HG02759 (cell line): Measurements from ENCODE around the gene SEC14L5.
"Not testable (repeated sequence)": the region's sequence is repeated elsewhere in the genome, so short reads cannot be mapped to it uniquely, and the experiment has no call there.

Source experiments
- ATAC-seq: cut with Tn5 transposase; IDR thresholded peaks from one replicate; pipeline ENCODE4 v1.9.1; 2021; ENCODE audit warnings: mild to moderate bottlenecking, moderate library complexity; ENCODE audit not compliant: unreplicated experiment

SEC14L5 gene

DNA sequence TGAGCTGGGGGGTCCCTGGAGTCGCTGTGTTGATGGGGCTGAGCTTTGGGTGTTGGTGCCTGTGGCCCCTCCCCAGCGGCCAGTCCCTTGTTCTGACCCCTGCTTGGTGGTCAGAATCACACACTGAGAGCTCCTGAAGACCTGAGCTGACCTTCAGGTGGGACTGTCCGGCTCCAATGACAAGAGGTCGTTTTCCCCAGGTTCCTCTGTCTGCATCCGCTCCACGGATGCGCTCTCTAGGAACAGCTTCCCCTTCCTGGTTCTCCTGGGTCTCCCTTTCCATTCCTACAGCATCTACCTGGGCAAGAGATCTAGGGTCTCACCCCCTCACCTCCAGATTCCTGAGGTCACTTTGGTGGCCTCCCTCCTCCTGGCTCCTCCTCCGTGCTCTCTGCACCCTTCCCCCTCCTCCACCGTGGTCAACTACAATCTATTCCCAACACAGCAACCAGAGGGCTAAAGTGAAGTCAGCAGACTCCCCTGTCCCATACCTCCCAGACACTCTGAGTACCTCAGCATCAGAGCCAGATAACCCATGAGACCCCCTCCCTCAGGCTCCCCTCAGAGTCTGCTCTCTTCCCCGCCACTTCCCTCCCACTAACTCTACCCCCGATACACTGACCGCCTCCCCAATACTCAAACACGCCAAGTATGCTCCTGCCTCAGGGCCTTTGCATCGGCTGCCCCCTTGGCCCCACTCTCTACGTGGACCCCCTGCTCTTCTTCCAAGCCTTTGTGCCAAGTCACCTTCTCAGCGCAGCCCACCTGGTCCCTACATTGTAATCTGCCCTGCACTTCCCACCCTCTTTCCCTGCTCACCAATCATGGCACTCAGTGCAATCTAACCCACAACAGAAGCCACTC is 9.0 kb upstream of the SEC14L5 start:
- ATAC-seq = no peak

DNA sequence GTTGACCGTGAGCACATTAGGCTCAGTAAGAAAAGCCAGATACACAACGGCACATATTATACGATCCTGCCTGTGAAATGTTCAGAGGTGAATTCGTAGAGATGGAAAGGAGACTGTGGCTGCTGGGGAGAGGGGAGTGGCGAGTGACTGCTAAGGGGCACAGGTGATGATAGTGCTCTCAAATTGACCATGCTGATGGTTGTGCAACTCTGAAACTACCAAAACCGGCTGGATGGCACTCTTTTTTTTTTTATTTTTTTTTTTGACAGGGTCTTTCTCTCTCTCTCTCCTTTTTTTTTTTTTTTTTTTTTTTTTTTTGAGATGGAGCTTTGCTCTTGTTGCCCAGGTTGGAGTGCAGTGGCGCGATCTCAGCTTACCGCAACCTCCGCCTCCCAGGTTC is 8.1 kb upstream of the SEC14L5 start:
- no peak for ATAC-seq

DNA sequence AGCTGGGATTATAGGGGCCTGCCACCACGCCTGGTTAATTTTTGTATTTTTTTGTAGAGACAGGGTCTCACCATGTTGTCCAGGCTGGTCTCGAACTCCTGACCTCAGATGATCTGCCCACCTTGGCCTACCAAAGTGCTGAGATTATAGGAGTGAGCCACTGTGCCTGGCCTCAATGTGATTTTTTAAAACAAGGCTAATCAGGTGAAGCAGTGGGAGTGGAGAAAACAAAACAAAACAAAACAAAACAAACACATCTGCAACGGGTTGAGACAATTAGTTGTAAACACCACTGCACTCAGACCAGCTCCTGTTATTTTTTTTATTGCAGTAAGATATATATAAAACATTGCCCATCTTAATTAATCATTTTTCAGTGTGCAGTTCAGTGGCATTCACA is 6.5 kb upstream of the SEC14L5 start:
- not testable (repeated sequence) for ATAC-seq

DNA sequence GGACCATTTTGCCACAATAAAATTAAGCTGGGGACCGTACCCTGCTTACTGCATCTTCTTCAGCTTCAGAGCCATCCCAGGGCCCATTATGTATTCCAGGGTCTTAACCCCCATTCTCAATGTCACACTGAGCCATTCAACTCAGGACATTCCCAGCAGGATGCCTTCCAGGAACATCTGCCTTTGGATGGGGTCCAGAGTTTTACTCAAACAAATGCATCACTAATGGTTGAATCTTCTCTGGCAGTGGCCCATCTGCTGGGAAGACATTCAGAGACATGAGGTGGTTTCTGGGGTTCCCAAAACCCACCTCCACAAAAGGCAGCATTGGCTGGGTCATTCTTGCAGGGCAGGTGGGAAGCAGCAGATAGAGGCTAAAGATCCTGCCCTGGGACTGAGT is 3.4 kb upstream of the SEC14L5 start:
- no peak for ATAC-seq

DNA sequence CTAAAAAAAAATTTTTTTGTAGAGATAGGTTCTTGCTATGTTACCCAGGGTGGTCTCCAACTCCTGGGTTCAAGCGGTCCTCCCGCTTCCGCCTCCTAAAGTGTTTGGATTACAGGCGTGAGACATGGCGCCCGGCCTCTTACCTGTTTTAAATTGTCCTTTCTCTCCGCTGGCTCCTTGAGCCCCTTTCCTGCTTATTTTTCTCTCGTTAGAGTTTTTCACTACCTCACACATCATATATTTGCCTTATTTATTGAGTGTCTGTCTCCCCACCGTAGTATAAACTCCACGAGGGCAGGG is 760 bp upstream of the SEC14L5 start:
- ATAC-seq = no peak

DNA sequence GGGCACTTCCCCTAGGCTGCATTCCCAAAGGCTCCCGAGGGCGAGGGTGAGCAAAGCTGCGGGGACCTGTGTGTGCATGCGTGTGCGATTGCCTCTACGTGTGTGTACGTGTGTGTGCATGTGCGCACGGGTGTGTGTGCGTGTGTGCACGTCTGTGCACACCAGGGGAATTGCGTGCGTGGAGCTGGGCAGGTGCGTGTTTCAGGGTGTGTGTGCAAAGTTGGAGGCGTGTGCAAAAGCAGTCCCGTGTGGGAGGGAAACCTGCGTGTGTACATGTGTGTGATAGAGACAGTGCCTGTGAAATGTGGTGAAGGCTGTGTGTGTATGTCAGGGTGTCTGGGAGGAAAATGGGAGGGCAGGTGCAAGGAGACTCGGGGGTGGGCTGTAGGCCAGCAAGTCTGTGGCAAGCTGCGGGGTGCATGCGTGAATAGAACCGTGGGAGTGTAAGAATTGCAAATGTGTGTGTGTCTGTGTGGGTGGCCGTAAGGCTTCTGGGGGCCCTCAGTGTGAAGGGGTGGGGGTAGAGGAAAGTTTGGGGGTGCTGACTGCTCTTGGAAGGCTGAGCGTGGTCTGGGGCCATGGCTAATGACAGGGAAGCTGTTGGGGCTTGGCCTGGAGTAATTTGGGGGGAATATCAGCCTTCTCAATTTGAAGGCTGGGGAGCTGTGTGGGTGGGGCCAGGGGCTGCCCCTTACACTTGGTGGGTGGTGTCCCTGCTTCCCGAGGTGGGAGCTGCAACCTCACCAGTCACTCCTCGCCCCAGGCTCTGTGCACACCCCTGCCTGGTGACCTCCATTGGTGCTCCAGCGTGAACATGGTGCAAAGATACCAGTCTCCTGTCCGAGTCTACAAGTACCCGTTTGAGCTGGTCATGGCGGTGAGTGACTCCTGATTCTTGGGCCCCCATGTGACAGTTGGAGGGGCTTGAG is 644 bp downstream of the SEC14L5 start:
- ATAC-seq = peak; percentile 10

DNA sequence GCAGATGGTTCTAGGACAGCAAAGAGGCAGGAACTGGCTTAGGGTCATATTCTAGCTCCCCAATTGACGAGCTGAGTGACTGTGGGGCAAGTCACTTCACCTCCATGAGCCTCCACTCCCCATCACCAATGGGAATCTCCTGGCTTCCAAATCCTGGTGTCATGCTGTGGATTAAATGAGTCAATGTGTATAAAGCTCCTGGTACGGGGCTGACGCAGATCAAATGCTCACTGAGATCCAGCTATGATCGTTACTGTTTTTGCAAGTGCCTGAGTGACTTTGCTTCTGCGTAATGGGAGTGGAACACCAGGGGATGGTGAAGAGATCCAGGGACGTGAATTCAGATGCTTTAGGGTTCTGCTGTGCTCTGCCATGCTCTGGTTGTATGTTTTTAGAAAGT is 2.4 kb downstream of the SEC14L5 start:
- no peak for ATAC-seq

DNA sequence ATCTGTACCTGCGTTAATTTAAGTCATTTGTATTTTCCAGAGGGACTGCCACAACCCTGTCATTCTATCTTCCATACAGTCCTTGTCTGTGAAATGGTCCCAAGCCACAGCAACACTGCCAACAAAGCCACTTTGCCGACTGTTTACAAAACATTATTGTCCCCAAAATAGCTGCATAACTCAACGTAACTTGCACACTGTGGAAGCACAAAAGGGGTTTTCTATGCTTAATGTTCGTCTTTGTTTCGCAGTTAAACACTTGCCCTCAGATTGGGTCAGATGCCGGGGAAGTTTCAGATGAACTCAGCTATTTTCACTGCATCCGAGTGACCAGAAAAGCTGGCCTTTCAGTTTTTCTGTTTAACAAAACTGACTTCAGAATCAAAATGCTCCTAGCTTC is 4.6 kb downstream of the SEC14L5 start:
- no peak for ATAC-seq

DNA sequence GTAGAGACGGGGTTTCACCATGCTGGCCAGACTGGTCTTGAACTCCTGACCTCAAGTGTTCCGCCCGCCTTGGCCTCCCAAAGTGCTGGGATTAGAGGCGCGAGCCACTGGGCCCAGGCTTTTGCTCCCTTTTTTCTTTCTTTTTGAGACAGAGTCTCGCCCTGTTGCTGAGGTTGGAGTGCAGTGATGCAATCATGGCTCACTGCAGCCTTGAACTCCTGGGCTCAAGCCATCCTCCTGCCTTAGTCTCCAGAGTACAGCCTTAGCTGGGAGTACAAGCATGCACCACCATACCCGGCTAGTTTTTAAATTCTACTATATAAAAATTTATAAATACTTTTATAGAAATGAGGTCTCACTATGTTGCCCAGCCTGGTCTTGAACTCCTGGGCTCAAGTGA is 5.4 kb downstream of the SEC14L5 start:
- ATAC-seq = not testable (repeated sequence)

DNA sequence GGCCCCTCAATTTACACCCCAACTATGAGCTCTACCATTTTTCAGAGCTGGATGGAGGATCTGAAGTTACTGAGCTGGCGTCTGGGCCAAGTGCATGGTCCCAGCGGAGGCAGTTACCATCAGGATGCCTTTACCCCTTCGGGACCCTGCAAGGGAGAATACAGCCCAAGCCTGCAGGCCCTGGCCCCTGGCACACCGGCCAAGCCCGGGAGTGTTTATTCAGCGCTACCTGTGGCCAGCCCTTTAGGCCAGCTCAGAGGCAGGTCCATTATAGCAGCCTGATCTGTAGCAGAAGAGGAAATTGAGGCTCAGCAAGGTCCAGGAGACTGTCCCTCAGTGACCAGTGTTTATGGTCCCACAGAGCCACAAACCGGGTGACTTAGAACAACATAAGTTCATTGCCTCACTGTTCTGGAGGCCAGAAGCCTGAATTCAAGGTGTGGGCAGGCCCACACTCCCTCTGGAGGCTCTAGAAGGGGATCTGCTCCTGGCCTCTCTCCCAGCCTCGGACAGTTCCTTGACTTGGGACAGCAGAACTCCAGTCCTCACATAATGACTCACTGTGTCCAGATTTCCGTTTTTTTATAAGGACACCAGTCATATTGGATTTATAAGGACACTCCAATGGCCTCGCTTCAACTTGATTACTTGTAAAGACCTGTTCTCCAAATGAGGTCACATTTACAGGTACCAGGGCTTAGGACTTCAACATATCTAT is 8.8 kb downstream of the SEC14L5 start:
- no peak for ATAC-seq

DNA sequence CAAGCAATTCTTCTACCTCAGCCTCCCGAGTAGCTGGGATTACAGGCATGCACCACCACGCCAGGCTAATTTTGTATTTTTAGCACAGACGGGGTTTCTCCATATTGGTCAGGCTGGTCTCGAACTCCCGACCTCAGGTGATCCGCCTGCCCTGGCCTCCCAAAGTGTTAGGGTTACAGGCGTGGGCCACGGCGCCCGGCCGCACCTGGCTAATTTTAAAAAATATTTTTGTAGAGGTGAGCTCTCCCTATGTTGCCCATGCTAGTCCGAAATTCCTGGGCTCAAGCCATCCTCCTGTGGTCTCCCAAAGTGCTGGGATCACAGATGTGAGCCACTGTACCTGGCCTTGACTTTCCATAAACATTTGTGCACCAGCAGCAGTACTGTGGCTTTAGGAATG is 10.1 kb downstream of the SEC14L5 start:
- ATAC-seq = not testable (repeated sequence)

DNA sequence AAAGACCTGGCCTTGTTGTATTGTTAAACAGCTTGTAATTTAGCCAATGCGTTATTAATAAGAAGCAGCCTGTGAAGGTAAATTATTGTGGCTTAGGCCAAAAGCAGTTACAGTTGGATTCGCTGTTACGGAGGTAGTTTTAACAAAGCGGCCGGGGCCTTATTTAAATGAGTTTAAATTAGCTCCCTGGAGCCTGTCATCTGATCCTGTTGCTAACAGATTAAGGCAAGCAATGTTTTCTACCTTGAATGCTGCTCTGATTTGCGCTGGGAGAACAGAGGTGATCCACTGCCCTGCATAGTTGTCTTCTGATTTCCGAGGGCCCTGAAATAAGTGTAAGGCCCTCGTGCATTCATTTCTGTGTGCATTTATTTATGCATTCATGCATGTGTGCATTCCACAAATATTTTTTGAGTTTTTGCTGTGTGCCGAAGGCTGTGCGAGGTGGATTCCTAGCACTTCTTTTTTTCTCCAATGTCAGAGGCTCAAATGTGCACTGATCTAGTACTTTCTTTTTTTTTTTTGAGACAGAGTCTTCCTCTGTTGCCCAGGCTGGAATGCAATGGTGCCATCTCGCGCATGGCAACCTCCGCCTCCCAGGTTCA is 10.9 kb downstream of the SEC14L5 start:
- ATAC-seq = no peak

DNA sequence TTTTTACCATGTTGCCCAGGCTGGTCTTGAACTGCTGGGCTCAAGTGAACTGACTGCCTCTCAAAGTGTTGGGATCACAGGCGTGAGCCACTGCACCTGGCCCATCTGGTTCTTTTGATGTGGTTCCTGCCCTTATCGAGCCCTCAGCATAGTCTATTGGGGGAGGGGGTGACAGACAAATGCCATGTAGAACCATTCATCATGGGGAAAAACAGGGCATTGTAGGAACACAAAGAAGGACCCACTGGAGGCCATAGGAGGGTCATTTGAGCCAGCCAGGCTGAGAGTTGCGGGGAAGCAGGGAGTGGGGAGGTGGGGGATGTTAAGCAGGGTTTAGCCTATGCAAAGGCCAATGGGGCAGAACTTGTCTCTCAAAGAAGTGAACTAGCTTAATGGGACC is 11.9 kb downstream of the SEC14L5 start:
- no peak for ATAC-seq

DNA sequence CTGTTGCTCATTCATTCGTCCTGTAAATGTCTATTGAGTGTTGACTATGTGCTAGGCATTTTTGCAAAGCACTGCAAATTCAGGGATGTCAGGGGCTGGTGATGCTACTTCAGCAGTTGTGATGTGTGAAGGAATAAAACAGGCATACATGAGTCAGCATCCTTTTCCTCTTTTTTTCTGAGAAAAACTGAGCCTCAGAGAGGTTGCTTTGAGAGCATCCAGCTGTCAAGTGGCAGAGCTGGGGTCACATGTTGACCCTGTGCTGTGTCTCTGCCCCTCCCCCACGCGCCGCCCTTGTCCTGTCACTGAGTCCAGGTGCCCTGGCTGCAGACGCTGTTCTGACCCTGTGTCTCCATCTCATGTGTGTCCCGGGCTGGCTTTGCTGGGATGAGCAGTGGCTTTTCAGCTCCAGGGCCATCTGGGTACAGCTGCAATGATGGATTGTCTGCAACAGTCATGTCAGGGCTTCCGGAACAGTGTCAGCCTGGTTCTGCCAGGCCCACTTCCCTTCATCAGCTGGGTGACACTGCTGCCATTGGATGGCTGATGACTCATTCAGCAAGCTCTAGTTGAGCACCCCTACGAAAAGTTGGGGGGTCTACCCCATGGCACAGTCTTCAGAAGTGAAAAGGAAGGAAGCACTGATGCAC is 14.9 kb downstream of the SEC14L5 start:
- ATAC-seq = no peak

DNA sequence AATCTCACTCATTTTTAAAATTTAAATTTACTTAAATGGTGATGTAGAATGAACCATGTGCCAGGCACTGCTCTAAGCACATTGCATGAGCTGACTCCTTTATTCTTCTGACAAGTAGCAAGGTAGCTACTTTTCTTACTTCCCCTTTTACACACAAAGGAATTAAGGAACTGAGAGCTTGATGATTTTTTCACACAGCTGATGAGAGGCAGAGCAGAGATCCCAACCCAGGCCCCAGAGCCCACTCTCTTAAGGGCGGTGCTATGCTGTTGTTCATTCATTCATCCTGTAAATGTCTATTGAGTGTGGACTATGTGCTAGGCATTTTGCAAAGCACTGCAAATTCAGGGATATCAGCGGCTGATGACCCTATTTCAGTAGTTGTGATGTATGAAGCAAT is 17.9 kb downstream of the SEC14L5 start:
- peak; percentile 98 for ATAC-seq

DNA sequence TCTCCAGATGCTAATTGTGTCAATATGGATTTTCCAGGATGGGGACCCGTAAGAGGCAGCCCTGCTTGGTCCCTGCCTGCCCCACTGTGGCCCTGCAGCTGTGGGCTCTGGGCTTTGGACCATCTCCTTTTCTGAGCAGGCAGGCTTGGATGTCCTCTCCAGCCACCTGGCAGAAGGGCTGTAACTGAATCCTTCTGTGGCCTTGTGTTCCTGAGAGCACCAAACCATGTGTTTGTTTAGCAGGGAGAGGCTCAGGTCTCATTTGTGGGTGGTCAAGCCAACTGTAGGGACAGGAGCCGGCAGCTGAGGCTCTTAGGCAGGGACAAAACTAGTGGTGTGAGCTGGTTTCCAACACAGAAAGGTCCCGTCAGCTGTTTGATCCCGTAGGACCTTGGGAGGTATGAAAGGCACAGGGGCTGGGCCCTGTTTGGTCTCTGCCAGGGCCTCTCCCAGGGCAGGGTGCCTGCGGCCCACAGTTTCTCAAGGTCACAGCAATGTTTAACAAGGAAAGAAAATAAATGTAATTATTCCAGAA is 18.5 kb downstream of the SEC14L5 start:
- no peak for ATAC-seq

DNA sequence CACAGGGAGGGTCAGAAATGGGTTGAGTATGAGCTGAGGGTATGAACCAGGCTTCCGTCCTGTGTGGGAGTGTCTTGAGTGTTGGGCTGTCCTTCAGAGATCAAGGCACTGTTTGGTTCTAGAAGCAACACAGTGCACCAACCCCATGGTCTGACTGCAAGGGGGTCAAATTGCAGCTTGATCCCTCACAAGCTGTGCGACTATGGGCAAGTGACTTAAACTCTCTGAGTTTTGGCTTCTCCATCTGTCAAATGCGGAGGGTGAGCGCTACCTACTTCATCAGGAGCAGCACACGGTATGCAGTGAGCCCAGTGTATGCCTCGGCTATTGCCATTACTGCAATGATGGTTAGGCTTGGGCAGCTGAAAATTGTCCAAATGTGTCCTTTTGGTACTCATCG is 21.0 kb downstream of the SEC14L5 start:
- no peak for ATAC-seq

DNA sequence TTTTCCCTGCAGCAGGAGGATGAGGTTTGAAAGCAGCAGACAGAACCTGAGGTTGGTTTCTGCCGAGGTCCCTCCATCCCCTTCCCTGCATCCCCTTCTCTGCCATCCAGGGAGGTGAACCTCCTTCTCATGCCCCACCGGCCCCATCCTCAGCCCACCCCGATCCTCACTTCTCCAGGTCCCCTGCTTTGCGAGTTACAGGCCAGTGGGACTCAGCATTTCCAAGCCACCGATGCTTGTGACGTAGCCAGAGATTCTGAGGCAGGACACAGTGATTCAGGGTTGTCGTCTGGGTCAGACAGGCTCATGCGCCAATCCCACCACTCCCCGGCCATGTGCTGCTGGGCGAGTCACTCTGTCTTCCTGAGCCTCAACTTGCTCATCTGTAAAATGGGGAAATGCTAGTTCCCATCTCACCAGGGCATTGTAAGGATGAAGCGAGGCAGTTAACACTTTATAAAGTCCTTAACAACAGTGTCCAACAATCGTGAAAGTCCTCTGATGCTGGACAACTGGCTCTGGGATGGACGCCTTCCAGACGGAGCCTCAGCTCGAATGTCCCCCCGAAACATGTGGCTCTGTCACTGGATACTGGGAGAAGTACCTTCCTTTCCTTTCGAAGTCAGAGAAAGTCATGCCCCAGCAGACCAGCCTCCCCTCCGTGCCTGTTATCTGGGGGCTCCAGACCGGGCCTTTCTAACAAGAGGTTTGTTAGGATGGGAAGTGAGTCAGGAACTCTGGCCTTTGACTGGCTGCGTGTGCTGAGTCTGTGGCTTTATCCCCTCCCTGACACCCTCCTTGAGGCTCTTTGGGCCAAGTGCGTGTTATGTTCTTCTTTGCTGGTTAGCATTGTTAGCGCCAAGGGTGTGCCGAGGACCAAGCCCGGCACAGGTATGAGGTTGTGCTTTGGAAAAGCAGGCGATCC is 21.9 kb downstream of the SEC14L5 start:
- ATAC-seq = no peak

DNA sequence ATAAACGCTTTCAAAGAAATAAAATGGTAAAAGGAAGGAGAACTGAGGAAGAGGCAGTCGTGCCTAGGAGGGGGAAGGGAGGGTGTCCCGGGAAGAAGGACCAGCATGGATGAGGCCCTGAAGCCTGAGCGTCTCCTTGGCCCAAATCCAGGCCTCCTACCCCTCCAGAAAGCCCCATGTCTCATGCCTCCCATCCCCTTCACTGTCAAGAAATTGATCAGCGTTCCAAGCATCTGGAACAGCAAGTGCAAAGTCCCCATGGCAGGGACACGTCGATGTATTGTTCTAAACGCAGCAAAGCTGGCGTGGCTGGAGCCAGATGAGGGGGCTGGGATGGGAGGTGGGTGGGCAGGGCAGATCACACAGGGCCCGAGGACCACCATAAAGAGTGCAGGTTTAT is 22.6 kb downstream of the SEC14L5 start:
- ATAC-seq = no peak
